Osteoblast (primary cell): ENCODE results near the gene RASGEF1B. TPM values are rescaled to one million over a fixed set of nuclear protein-coding genes. Genes with fewer than 3 reads are reported as not detected.

Experiments used
- DNase-seq: peaks from one replicate; pipeline ENCODE4 v3.0.0; 2011; ENCODE audit warnings: low spot score, mixed read lengths; ENCODE audit not compliant: insufficient read length; ENCODE audit errors: missing footprints
- H2AFZ ChIP-seq: 2 replicates; pipeline ENCODE4 v1.6.0; 2011; ENCODE audit warnings: mild to moderate bottlenecking, low read length
- H3K27ac ChIP-seq: 2 replicates; pipeline ENCODE4 v1.5.1; 2011; ENCODE audit warnings: mild to moderate bottlenecking, low read depth, low read length, moderate library complexity
- H3K27me3 ChIP-seq: 2 replicates; pipeline ENCODE4 v1.6.0; 2012; ENCODE audit warnings: mild to moderate bottlenecking, control low read depth, inconsistent platforms, low read length, moderate library complexity; ENCODE audit not compliant: insufficient read depth
- H3K36me3 ChIP-seq: 2 replicates; pipeline ENCODE4 v1.5.1; 2011; ENCODE audit warnings: mild to moderate bottlenecking, low read length, control low read depth, moderate library complexity; ENCODE audit not compliant: insufficient read depth
- H3K4me1 ChIP-seq: 2 replicates; pipeline ENCODE4 v1.5.1; 2011; ENCODE audit warnings: mild to moderate bottlenecking, low read length, control low read depth, moderate library complexity; ENCODE audit not compliant: insufficient read depth
- H3K4me2 ChIP-seq: 2 replicates; pipeline ENCODE4 v1.6.0; 2011; ENCODE audit warnings: mild to moderate bottlenecking, low read length; ENCODE audit not compliant: insufficient read depth
- H3K4me3 ChIP-seq: fragments of 200-600 bp; sonication (generic); 3 replicates; pipeline ENCODE4 v1.5.1; 2012; ENCODE audit warnings: mild to moderate bottlenecking, low read length, inconsistent platforms; ENCODE audit not compliant: insufficient read depth
- H3K79me2 ChIP-seq: 2 replicates; pipeline ENCODE4 v1.6.0; 2012; ENCODE audit warnings: mild to moderate bottlenecking, low read length, control low read depth, inconsistent platforms; ENCODE audit not compliant: insufficient read depth
- H3K9me3 ChIP-seq: 2 replicates; pipeline ENCODE4 v1.5.1; 2011; ENCODE audit warnings: low read depth, low read length, control low read depth
- H4K20me1 ChIP-seq: 2 replicates; pipeline ENCODE4 v1.6.0; 2012; ENCODE audit warnings: mild to moderate bottlenecking, low read length, control low read depth; ENCODE audit not compliant: insufficient read depth
- total RNA-seq: library from RNA; depleted of rRNA; stranded (reverse); fragments of >200 nt; gene quantifications from 2 replicates; pipeline ENCODE4 v1.2.3, GENCODE V29; 2012
- TF ChIP-seq, protein P1 (sequence below): IDR thresholded peaks from 2 replicates; pipeline ENCODE4 v1.5.1; 2011; ENCODE audit warnings: mild to moderate bottlenecking, low read depth, low read length, moderate library complexity; ENCODE audit errors: extremely low read depth

Gene RASGEF1B
- total RNA-seq, 1 donor = 5.8 TPM

DNA sequence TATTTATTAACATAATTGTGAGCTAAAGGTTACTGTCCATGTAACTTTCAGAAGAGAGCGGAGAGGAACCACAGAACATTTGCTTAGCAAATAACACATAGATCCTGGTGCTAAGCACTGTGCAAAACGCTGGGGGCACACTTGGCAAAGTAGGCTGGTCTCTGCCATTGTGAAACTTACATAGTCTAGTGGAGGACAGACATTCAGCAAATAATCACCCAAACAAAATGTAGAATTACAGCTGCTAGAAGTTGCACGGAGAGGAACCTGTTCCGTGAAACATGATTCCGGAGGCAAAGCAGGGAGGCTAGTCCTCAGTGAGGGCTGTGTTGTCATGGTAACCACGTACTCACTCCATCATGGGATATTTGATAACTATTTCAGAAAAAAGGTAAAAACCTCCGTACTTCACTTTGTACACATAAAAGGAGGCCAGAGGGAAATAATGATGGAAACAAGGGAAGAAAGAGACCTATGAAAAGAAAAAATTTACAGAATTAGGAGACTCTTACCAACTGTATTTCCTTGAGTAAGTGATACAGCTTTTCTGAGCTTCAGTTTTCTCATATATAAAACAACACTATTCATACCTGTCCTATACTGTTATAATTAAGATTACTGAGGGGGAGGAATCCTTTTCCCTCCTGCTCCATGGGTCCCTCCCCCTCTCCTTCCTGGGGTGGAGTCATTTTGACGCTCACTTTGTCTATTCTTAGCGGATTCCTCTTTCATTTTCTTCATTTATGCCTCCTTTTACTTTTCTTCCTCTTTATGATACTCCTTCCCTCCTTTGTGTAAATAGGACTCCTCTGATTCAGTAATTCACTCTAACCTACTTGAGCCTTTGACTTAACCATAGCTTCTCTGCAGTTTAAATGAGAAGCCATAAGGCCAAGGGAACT lies 825 bp upstream of the RASGEF1B start:
- DNase-seq = peak; percentile 66

DNA sequence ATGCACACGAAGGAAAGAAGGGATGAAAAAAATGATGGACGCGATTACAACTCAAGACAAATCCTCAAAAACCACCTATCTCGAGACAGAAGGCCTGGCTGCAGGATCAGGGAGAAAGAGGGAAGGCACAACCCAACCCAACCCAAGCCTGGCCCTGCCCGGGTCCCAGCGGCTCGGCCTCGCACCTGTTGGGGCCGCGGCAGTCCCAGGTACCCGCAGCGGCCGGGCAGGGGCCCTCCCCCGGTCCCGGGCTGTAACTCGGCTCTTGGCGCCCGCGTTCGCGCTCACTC lies 464 bp downstream of the RASGEF1B start:
- H3K4me2 ChIP-seq = peak overlapping the region; percentile 80
- peak; percentile 88 for DNase-seq
- H2AFZ ChIP-seq = peak overlapping the region; percentile 65
- H3K9me3 ChIP-seq = no peaks in the 10 kb centered on the region
- H3K4me3 ChIP-seq = peak overlapping the region; percentile 79
- TF ChIP-seq, protein P1, sequence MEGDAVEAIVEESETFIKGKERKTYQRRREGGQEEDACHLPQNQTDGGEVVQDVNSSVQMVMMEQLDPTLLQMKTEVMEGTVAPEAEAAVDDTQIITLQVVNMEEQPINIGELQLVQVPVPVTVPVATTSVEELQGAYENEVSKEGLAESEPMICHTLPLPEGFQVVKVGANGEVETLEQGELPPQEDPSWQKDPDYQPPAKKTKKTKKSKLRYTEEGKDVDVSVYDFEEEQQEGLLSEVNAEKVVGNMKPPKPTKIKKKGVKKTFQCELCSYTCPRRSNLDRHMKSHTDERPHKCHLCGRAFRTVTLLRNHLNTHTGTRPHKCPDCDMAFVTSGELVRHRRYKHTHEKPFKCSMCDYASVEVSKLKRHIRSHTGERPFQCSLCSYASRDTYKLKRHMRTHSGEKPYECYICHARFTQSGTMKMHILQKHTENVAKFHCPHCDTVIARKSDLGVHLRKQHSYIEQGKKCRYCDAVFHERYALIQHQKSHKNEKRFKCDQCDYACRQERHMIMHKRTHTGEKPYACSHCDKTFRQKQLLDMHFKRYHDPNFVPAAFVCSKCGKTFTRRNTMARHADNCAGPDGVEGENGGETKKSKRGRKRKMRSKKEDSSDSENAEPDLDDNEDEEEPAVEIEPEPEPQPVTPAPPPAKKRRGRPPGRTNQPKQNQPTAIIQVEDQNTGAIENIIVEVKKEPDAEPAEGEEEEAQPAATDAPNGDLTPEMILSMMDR = no peak
- H4K20me1 ChIP-seq = no peaks in the 10 kb centered on the region
- H3K27ac ChIP-seq = no peak overlapping the region
- no peaks in the 10 kb centered on the region for H3K79me2 ChIP-seq
- peaks cover 13% of the 10 kb centered on the region for H3K4me1 ChIP-seq
- no peaks in the 10 kb centered on the region for H3K36me3 ChIP-seq
- H3K27me3 ChIP-seq = peaks cover 29% of the 10 kb centered on the region

More for the DNA sequence above, 825 bp upstream of the RASGEF1B start:
- H3K36me3 ChIP-seq = no peaks in the 10 kb centered on the region
- H3K4me1 ChIP-seq = peaks cover 13% of the 10 kb centered on the region
- peak overlapping the region; percentile 80 for H3K4me2 ChIP-seq
- peaks cover 29% of the 10 kb centered on the region for H3K27me3 ChIP-seq
- no peaks in the 10 kb centered on the region for H3K9me3 ChIP-seq
- H3K79me2 ChIP-seq = no peaks in the 10 kb centered on the region
- H3K4me3 ChIP-seq = peak overlapping the region; percentile 79
- no peaks in the 10 kb centered on the region for H4K20me1 ChIP-seq
- H2AFZ ChIP-seq = peak overlapping the region; percentile 67
- H3K27ac ChIP-seq = peak overlapping the region; percentile 15
- TF ChIP-seq, protein P1 = peak; percentile 30

DNA sequence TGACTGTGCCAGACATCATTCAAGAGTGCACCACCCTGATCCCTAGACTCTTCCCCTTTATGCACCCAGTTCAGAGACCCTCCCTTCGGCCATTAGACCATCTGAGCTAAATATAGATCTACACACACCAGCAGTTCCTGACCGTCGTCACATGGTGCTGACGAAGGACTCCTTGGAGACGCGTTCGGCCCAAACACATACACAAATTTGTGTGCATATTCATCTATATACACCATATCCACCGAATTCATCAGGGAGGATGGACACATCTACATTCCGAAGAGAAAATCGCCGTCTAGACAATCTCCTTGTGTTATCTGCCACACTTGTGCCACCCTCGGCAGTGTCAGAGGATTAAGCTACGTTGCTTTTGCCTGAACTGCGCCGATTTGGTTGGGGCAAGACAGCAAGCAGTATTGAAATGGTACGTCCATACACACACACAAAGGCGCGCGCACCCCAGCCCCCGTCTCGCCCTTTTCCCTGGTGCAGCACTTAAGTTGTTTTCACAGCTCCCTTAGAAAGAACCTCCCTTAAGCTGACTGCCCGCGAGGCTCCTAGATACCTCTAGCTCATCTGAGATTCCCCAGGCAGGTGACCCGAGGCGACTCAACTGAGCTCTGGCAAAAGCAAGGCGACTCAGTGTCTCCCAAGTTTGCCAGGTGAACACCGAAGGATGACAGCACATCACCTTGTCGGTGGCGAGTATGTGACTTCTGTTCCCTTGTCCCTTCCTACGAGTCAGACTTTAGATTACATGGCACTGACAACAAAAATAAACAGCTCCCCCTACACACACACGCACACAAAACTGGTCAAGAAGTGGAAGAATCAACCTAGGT lies 1.0 kb downstream of the RASGEF1B start:
- no peaks in the 10 kb centered on the region for H3K9me3 ChIP-seq
- peak overlapping the region; percentile 80 for H3K4me2 ChIP-seq
- peak overlapping the region; percentile 79 for H3K4me3 ChIP-seq
- peak overlapping the region; percentile 65 for H2AFZ ChIP-seq
- no peaks in the 10 kb centered on the region for H3K79me2 ChIP-seq
- TF ChIP-seq, protein P1 = no peak
- peaks cover 29% of the 10 kb centered on the region for H3K27me3 ChIP-seq
- H4K20me1 ChIP-seq = no peaks in the 10 kb centered on the region
- no peak overlapping the region for H3K27ac ChIP-seq
- DNase-seq = peak; percentile 58
- H3K4me1 ChIP-seq = peaks cover 13% of the 10 kb centered on the region
- no peaks in the 10 kb centered on the region for H3K36me3 ChIP-seq
